LNCaP clone FGC (cell line): ENCODE data around the gene PACRGL.

Experiments used
- DNase-seq: peaks from one replicate; pipeline ENCODE4 v3.0.0-alpha.2; 2011; ENCODE audit warnings: low read depth
- H3K4me3 ChIP-seq: 2 replicates; pipeline ENCODE4 v1.5.1; 2011; ENCODE audit warnings: mild to moderate bottlenecking, low read depth, low read length, control low read depth
- CTCF ChIP-seq: IDR thresholded peaks from 2 replicates; pipeline ENCODE4 v1.5.1; 2012; ENCODE audit warnings: mild to moderate bottlenecking; ENCODE audit not compliant: control insufficient read depth, insufficient read depth; ENCODE audit errors: extremely low read depth

The PACRGL gene

GRCh38 chr4:20675786-20676185, 24.5 kb upstream of the PACRGL start:
- no peak overlapping the region for H3K4me3 ChIP-seq
- no peak for TF ChIP-seq CTCF
- no peak for DNase-seq

GRCh38 chr4:20676501-20677197, 23.6 kb upstream of the PACRGL start:
- H3K4me3 ChIP-seq, result no peak overlapping the region
- DNase-seq, result no peak
- no peak for TF ChIP-seq CTCF

- no peak overlapping the region for H3K4me3 ChIP-seq
- TF ChIP-seq CTCF, result no peak
- DNase-seq, result no peak
Observed at GRCh38 chr4:20678400-20678799, 21.9 kb upstream of the PACRGL start.

- H3K4me3 ChIP-seq, result no peak overlapping the region
- DNase-seq, result no peak
- no peak for TF ChIP-seq CTCF
Observed at GRCh38 chr4:20679951-20680350, 20.3 kb upstream of the PACRGL start.

- TF ChIP-seq CTCF, result no peak
- no peak for DNase-seq
- no peak overlapping the region for H3K4me3 ChIP-seq
Observed at GRCh38 chr4:20680736-20681135, 19.5 kb upstream of the PACRGL start.

- TF ChIP-seq CTCF, result no peak
- no peak for DNase-seq
- no peak overlapping the region for H3K4me3 ChIP-seq
Observed at GRCh38 chr4:20681271-20681670, 19.0 kb upstream of the PACRGL start.

- DNase-seq, result peak; percentile 88
- no peak for TF ChIP-seq CTCF
- H3K4me3 ChIP-seq, result no peak overlapping the region
Observed at GRCh38 chr4:20682853-20683252, 17.4 kb upstream of the PACRGL start.
